IMR-90 (cell line): ENCODE measurements around the gene SECISBP2. TPM values are rescaled to one million over a fixed set of nuclear protein-coding genes. Genes with fewer than 3 reads are reported as not detected.
"Not testable (repeated sequence)": the region's sequence is repeated elsewhere in the genome, so short reads cannot be mapped to it uniquely, and the experiment has no call there.

ENCODE experiments used
- ATAC-seq: fragments of 200-7000 bp; cut with Tn5 transposase; 2 replicates; pipeline ENCODE4 v1.9.1; 2020; ENCODE audit warnings: low read depth, mild to moderate bottlenecking, moderate library complexity
- BruUV-seq: library from RNA; stranded (reverse); fragments of 400-500 nt; replicated peaks from 2 replicates; lab custom pipeline; 2021; lab: Mats Ljungman, UMichigan
- CTCF ChIA-PET: fragments of 300-600 bp; formaldehyde crosslinking; extraction: SDS; loops from one replicate; lab custom pipeline; 2021; ENCODE audit warnings: antibody characterized with exemption; lab: Yijun Ruan, JAX
- POLR2A ChIA-PET: fragments of 300-600 bp; sonication (Branson Sonifier 250); formaldehyde crosslinking; loops from one replicate; lab custom pipeline; 2022; ENCODE audit warnings: antibody characterized with exemption; ENCODE audit not compliant: unreplicated experiment; lab: Charles Lee
- DNase-seq: peaks from one replicate; pipeline ENCODE4 v3.0.0; 2013
- H2AFZ ChIP-seq: replicated peaks from 2 replicates; pipeline ENCODE3; 2013; ENCODE audit warnings: low read length, mild to moderate bottlenecking; ENCODE audit not compliant: poor library complexity
- H2AK5ac ChIP-seq: 2 replicates; pipeline ENCODE4 v1.6.1; 2013; ENCODE audit warnings: low read depth, low read length, inconsistent platforms
- H2AK9ac ChIP-seq: replicated peaks from 2 replicates; pipeline ENCODE3; 2013; ENCODE audit warnings: mild to moderate bottlenecking, low read depth, low read length, moderate library complexity; ENCODE audit not compliant: poor library complexity
- H2BK120ac ChIP-seq: 2 replicates; pipeline ENCODE4 v1.6.1; 2013; ENCODE audit warnings: low read depth, low read length, inconsistent platforms
- H2BK15ac ChIP-seq: 3 replicates; pipeline ENCODE4 v1.6.1; 2013; ENCODE audit warnings: low read depth, low read length, inconsistent platforms
- H2BK20ac ChIP-seq: 2 replicates; pipeline ENCODE4 v1.6.1; 2013; ENCODE audit warnings: low read depth, mild to moderate bottlenecking, inconsistent platforms, low read length, moderate library complexity
- H2BK5ac ChIP-seq: 2 replicates; pipeline ENCODE4 v1.6.1; 2013; ENCODE audit warnings: mild to moderate bottlenecking, low read depth, low read length, inconsistent platforms; ENCODE audit not compliant: poor library complexity, severe bottlenecking
- H3K14ac ChIP-seq: replicated peaks from 2 replicates; pipeline ENCODE4 v1.6.1; 2013; ENCODE audit warnings: low read depth, low read length, inconsistent platforms
- H3K18ac ChIP-seq: 2 replicates; pipeline ENCODE4 v1.6.1; 2013; ENCODE audit warnings: low read depth, low read length, control low read depth
- H3K23ac ChIP-seq: 2 replicates; pipeline ENCODE4 v1.6.1; 2013; ENCODE audit warnings: low read depth, low read length, inconsistent platforms
- H3K27ac ChIP-seq: 2 replicates; pipeline ENCODE4 v1.5.1; 2013; ENCODE audit warnings: mild to moderate bottlenecking, control low read depth, low read length; ENCODE audit not compliant: insufficient read depth
- H3K27me3 ChIP-seq: 2 replicates; pipeline ENCODE4 v1.6.1; 2013; ENCODE audit warnings: low read length; ENCODE audit not compliant: control insufficient read depth, insufficient read depth
- H3K36me3 ChIP-seq: 2 replicates; pipeline ENCODE4 v1.6.1; 2013; ENCODE audit warnings: low read length, mixed read lengths; ENCODE audit not compliant: control insufficient read depth, insufficient read depth
- H3K4ac ChIP-seq: 2 replicates; pipeline ENCODE4 v1.6.1; 2013; ENCODE audit warnings: low read depth, low read length, inconsistent platforms
- H3K4me1 ChIP-seq: 2 replicates; pipeline ENCODE4 v1.6.1; 2013; ENCODE audit warnings: low read length, mixed read lengths; ENCODE audit not compliant: control insufficient read depth, insufficient read depth
- H3K4me2 ChIP-seq: 2 replicates; pipeline ENCODE4 v1.6.1; 2013; ENCODE audit warnings: low read depth, mild to moderate bottlenecking, control low read depth, low read length, moderate library complexity
- H3K4me3 ChIP-seq: 2 replicates; pipeline ENCODE4 v1.5.1; 2013; ENCODE audit warnings: low read depth, mild to moderate bottlenecking, control low read depth, low read length, moderate library complexity; ENCODE audit not compliant: insufficient read depth
- H3K56ac ChIP-seq: 2 replicates; pipeline ENCODE4 v1.6.1; 2013; ENCODE audit warnings: low read length, inconsistent platforms; ENCODE audit not compliant: insufficient read depth; ENCODE audit errors: extremely low read depth
- H3K79me1 ChIP-seq, 2 experiments: 2 replicates each; pipeline ENCODE4 v1.6.1; 2013; ENCODE audit warnings: low read length in 2 of 2, inconsistent platforms in 1 of 2, low read depth in 1 of 2
- H3K9ac ChIP-seq: 2 replicates; pipeline ENCODE4 v1.6.1; 2013; ENCODE audit warnings: low read depth, low read length, control low read depth
- H3K9me1 ChIP-seq: 2 replicates; pipeline ENCODE4 v1.6.1; 2013; ENCODE audit warnings: low read length, inconsistent platforms; ENCODE audit not compliant: insufficient read depth
- H3K9me3 ChIP-seq: 2 replicates; pipeline ENCODE4 v1.6.1; 2013; ENCODE audit warnings: low read length; ENCODE audit not compliant: control insufficient read depth, insufficient read depth
- H4K20me1 ChIP-seq: 2 replicates; pipeline ENCODE4 v1.6.1; 2013; ENCODE audit warnings: low read length, inconsistent platforms; ENCODE audit not compliant: insufficient read depth
- H4K5ac ChIP-seq: 2 replicates; pipeline ENCODE4 v1.6.1; 2013; ENCODE audit warnings: mild to moderate bottlenecking, low read depth, low read length, control low read depth
- H4K8ac ChIP-seq, 2 experiments: 2 replicates each; pipeline ENCODE4 v1.6.1; 2013; ENCODE audit warnings: low read depth in 2 of 2, low read length in 2 of 2, control low read depth in 1 of 2, inconsistent platforms in 1 of 2
- H4K91ac ChIP-seq: 2 replicates; pipeline ENCODE4 v1.6.1; 2013; ENCODE audit warnings: low read depth, low read length, inconsistent platforms; ENCODE audit not compliant: insufficient read depth
- CHD1 ChIP-seq: IDR thresholded peaks from 2 replicates; pipeline ENCODE4 v1.6.1; 2012; ENCODE audit warnings: low read depth, low read length, improper control_type of control experiment
- CTCF ChIP-seq: conservative IDR thresholded peaks from 2 replicates; pipeline ENCODE4 v1.5.1; 2012; ENCODE audit warnings: mild to moderate bottlenecking, low read depth, low read length, improper control_type of control experiment
- FOS ChIP-seq: fragments of 150-350 bp; IDR thresholded peaks from 2 replicates; pipeline ENCODE4 v1.6.1; 2016; ENCODE audit warnings: low read depth, low read length
- MXI1 ChIP-seq: IDR thresholded peaks from 2 replicates; pipeline ENCODE4 v1.6.1; 2012; ENCODE audit warnings: low read depth, mild to moderate bottlenecking, low read length, moderate library complexity, borderline replicate concordance
- NFE2L2 ChIP-seq: fragments of 150-350 bp; IDR thresholded peaks from 2 replicates; pipeline ENCODE4 v1.6.1; 2016; ENCODE audit warnings: low read depth, mild to moderate bottlenecking, low read length
- USF2 ChIP-seq: fragments of 150-350 bp; IDR thresholded peaks from 2 replicates; pipeline ENCODE4 v1.6.1; 2017; ENCODE audit warnings: mild to moderate bottlenecking, antibody characterized with exemption, low read length, low read depth
- WGBS, 2 experiments: methylation state at CpG; one replicate each; pipeline versions ENCODE4 v1.1.5 to v1.1.7; 2013; ENCODE audit warnings: missing lambda C conversion rate in 2 of 2; ENCODE audit not compliant: insufficient read length in 1 of 2; ENCODE audit errors: extremely low coverage in 2 of 2; 5-methylcytosine and 5-hydroxymethylcytosine counted together
- dilution Hi-C: fragments of 300-500 bp; cut with HindIII; formaldehyde crosslinking; loops from one replicate; pipeline ENCODE4 v1.14.3; 2018; ENCODE audit warnings: low sequenced_read_pairs; ENCODE audit not compliant: unreplicated experiment
- in situ Hi-C: fragments of 300-500 bp; cut with MboI; formaldehyde crosslinking; loops from 3 replicates; pipeline ENCODE4 v1.14.3; 2019; ENCODE audit warnings: low sequenced_read_pairs, inconsistent platforms, mixed read lengths
- intact Hi-C: fragments of 100-400 bp; cut with micrococcal nuclease; formaldehyde crosslinking; loops from 2 replicates; pipeline ENCODE4 v1.10.0; 2022
- polyA plus RNA-seq, 3 experiments: library from polyadenylated mRNA; depleted of rRNA; stranded (reverse); fragments of >200 nt; gene quantifications; 2 replicates each; pipeline ENCODE4 v1.2.3, GENCODE V29; 2012; ENCODE audit warnings: low replicate concordance in 1 of 3
- total RNA-seq: library from RNA; depleted of rRNA; stranded (reverse); fragments of >200 nt; gene quantifications from 2 replicates; pipeline ENCODE4 v1.2.3, GENCODE V29; 2012

The SECISBP2 gene
- total and polyA plus RNA-seq, 2 of the 4 experiments (the other 2 are of a cell fraction): 16.4 to 18.8 TPM

- intact Hi-C loops: no loop called here
- no peak overlapping the region for H3K27ac ChIP-seq
- TF ChIP-seq FOS (no peak), MXI1 (no peak), CHD1 (no peak), CTCF (no peak), NFE2L2 (no peak), USF2 (no peak)
Measured at GRCh38 chr9:89295400-89295799, 22.9 kb upstream of the SECISBP2 start.

GRCh38 chr9:89301996-89302395 lies 16.3 kb upstream of the SECISBP2 start:
- ATAC-seq, H4K8ac ChIP-seq, intact Hi-C loops, H3K9ac ChIP-seq, H2BK15ac ChIP-seq, H4K20me1 ChIP-seq, H3K79me1 ChIP-seq, H3K27me3 ChIP-seq, BruUV-seq, H2BK20ac ChIP-seq, H2BK120ac ChIP-seq, H3K4ac ChIP-seq, H4K91ac ChIP-seq, H3K36me3 ChIP-seq, H3K4me1 ChIP-seq, H3K9me3 ChIP-seq, H2BK5ac ChIP-seq, H3K56ac ChIP-seq, H3K18ac ChIP-seq, H4K5ac ChIP-seq, H2AK5ac ChIP-seq, POLR2A ChIA-PET, H2AFZ ChIP-seq, DNase-seq, in situ Hi-C loops, H3K14ac ChIP-seq, H2AK9ac ChIP-seq, H3K27ac ChIP-seq, H3K4me2 ChIP-seq, H3K9me1 ChIP-seq, H3K4me3 ChIP-seq, CTCF ChIA-PET, H3K23ac ChIP-seq, dilution Hi-C loops: not testable (repeated sequence)
- WGBS, 2 experiments: no CpG with 5 or more reads among the region's 2 CpGs

More at GRCh38 chr9:89295400-89295799, 22.9 kb upstream of the SECISBP2 start:
- Histone ChIP-seq H3K36me3 (no peaks in the 10 kb centered on the region), H2BK15ac (no peak overlapping the region), H3K18ac (no peak overlapping the region), H2AK9ac (no peak overlapping the region), H3K9ac (no peak overlapping the region), H2AFZ (no peak overlapping the region), H3K23ac (no peak overlapping the region), H3K4me1 (no peaks in the 10 kb centered on the region), H3K56ac (no peak overlapping the region), H3K4me3 (no peak overlapping the region), H4K20me1 (no peaks in the 10 kb centered on the region), H4K5ac (no peak overlapping the region), H3K14ac (no peak overlapping the region), H3K79me1 (no peaks in the 10 kb centered on the region), H3K4me2 (no peak overlapping the region), H4K8ac (no peak overlapping the region), H2BK120ac (no peak overlapping the region), H2BK5ac (no peak overlapping the region), H3K27me3 (no peaks in the 10 kb centered on the region), H2BK20ac (no peak overlapping the region), H4K91ac (no peak overlapping the region), H3K9me3 (peaks cover 2% of the 10 kb centered on the region; the same call in 1 of the 2 replicates), H2AK5ac (no peak overlapping the region), H3K4ac (no peak overlapping the region), H3K9me1 (no peaks in the 10 kb centered on the region)
- no peak for ATAC-seq
- ChIA-PET POLR2A (no interaction called here), CTCF (no interaction called here)
- dilution Hi-C loops: no loop called here
- in situ Hi-C loops: no loop called here
- no CpG with 5 or more reads among the region's 5 CpGs for WGBS, 2 experiments
- DNase-seq: no peak
- BruUV-seq: no TSS peak
